T-helper 22 cell (primary cell): ENCODE data around the gene DLD.
"Not testable (repeated sequence)": the region's sequence is repeated elsewhere in the genome, so short reads cannot be mapped to it uniquely, and the experiment has no call there.

Experiments used
- DNase-seq: peaks from one replicate; pipeline ENCODE4 v3.0.0-alpha.2; 2020; ENCODE audit warnings: low read depth

The DLD gene

DNA sequence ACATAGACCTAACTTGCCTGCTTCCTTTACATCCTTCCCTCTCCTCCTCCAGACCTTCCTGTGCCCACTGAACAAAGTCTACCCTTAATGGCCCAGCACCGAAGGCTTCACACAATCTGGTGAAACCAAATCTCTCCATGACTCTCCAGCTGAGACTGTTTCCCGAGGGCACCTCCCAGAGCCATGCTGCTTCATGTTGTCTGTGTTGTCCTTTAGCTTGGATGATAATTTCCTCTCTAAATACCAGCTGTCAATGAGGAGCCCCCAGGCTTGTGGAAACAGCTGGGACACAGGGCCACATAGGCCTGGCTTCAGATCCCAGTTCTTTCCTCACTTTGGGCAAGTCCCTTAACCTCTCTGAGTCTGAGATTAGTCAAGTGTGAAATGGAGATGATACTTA, 54.3 kb downstream of the DLD start:
- no peak for DNase-seq

DNA sequence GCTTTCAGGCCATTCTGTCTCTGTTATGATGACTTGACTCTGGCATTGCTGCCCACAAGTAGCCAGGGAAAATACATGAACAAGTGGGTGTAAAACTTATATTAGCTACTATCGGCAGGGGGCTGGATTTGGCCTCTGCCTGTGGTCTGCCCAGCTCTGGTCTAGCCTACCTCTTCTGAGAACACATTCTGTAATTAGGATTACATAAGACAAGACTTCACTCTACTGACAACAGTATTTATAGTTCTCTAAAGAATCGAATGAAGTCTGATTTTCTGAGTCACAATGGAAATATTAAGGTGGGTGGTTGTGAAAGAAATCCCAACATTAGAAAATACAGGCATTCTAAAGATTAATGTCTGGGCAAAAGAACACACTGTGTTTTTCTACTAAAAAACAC, 55.5 kb downstream of the DLD start:
- DNase-seq = no peak

DNA sequence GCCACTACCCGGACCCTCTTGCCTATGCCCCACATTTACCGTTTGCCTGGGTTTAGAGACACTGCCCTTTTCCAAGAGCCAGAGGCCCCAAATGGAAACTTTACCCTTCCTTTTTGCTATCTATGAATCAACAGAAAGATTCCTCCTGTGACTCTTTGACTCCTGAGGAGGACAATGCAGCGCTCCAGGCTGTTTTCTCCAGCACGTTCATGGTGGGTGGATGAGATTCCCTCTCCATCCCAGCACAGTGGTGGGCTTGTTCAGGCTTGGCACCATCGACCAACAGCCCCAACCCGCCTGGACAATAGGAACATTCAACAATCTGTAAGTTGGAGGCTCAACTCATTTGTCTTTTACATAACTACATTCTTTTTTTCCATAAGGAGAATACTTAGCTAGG, 55.9 kb downstream of the DLD start:
- no peak for DNase-seq

DNA sequence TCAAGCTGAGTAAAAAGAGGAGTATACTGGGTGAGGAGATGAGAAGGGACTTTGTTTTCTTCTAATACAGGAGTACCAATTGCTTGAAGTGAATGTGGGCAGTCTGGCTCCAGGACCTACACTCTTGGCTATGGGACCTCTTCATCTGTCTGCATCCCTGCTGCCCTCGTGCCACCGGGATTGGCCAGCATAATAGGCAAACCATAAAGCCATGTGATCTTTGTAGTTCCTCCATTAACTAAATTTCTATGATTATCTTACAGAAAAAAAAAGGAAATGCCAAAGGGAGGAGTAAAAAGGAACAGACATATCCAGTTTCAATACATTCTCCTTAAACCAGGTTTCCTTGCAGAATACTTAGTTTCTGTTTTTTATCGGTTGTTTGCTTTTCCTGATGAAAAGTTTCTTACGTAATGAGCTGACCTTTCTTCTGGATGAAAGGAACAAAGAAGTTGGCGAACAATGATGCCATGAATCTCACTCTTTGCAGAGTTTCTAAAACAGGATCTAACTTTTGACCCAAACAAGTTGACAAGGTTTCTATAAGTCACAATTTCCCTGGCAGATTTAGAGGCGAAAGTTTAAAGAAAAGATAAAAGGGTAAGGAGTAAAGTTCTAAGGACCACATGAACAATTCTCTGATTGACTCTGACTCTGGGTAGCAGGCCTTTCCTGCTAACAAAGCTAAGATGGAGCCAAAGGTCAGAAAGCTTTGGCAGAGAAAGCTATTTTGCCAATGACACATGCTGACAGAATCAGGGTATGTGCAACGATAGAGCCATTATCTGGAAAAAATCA, 57.9 kb downstream of the DLD start:
- DNase-seq = no peak

DNA sequence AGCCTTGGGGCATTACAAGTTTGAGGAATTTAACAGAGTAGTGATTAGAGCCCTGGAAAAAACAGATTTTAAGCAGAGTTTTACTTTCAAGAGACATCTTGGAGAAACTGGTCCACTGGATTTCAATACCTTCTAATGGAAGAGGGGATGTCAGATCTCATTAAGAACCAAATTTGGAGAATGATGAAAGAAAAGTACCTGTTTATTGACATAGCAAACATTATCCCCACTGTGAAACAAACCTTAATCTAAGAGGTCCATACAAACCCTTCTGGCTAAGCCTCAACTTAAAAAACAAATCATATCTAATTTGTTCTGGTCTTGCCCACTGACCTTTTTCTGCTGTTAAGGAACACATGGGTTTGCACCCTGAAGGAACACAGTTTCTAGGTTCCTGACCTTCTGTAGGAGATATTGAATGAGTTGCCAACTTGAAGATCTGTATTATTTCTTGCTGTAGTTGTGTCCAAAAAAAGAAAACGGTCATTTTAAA, 58.5 kb downstream of the DLD start:
- DNase-seq = no peak

DNA sequence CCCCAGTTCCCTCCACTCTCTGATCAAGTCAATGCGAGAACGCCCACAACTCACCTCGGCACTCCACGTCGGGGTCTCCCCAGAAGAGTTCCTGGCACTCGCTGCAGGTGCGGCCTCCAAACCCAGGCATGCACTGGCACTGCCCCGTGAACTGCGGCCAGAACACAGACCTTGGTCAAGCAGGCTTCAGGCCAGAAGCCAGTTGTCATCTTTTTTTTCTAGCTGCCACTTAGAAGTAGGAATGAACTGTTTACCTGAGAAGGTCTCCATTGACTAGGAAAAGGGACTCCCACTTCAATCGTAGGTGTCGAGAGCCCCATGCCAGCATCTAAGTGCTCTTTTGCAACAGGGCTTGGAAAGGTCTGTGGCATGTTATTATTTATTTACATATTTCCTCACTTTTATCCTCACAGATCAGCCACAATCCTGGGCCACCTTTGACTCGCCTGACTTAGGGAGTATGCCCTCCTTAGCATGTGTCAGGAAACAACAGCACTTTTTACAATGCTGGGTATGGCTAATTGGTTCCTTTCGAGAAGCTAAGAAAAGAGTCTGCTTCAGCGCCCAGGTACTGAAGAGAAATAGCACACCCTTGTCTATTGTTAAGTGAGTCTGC, 60.3 kb downstream of the DLD start:
- no peak for DNase-seq

DNA sequence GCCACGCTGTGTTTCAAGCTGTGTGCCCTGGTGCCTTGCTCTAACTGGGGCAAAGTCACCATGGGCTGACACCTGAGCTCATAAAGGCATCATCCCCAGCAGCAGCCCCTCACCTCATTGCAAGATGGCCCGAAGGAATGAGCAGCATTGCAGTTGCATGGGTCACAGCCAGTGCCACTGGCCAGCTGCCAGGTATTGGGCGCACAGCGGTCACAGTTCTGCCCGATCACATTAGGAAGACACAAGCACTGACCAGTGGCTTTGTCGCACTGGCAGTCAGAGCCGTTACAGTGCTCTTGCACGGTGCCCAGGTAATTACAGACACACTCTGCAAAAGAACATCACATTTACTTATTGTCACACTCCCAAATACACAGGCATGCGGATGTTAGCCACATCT, 60.9 kb downstream of the DLD start:
- no peak for DNase-seq

DNA sequence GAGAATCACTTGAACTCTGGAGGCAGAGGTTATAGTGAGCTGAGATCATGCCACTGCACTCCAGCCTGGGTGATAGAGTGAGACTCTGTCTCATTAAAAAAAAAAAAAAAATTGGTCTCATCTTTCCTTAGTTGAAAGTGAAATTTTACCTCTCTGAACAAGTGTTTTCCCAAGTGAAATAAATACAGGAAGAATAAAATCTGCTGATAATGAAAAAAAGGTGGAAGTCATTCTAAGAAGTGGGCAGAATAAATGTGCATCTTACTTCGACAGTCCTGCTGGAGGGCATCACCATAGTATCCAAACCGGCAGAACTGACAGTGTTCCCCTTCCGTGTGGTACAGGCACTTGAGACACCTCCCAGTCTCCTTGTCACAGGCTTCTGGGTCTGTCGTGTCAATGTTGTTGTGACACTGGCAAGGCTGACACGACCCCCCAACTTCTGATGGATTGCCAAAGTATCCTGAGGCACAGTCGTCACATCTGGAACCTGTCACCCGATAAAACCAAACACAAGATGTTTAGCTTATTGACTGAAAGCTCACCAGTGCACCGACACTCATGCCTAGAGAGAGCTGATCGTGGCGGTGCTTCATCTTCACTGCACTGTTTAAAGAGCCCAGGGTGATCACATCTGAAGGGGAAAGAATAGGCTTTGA, 62.4 kb downstream of the DLD start:
- no peak for DNase-seq

DNA sequence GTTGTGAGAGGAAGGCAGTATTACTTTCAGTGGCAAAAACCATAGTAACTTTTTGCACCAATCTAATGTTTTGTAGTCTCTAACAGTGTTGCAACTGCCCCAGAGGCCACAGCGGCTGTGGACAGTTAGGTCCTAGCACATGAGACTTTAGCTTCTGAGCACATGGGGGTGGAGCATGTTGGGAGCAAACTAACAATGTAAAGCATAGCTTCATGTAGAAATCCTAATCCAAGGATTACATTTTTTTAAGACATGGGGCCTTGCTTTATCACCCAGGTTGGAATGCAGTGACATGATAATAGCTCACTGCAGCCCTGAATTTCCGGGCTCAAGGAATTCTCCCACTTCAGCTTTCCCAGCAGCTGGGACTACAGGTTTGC, 62.9 kb downstream of the DLD start:
- DNase-seq = no peak

DNA sequence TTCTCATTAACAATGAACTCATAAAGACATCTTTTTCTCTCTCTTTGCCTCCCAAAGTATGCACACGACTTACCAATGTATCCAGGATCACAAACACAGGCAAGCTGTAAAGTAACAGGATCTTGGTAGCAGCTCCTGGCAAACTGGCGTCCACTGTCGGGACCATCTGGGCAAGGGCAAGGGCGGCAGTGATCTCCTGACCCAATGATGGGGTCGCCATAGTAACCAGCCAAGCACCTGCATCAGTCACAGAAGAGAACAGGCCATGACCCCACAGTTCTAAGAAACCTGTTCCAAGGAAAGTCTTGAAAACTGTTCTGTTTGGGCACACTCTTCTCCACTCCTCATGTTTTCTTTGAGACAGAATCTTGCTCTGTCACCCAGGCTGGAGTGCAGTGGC, 64.4 kb downstream of the DLD start:
- DNase-seq = no peak

DNA sequence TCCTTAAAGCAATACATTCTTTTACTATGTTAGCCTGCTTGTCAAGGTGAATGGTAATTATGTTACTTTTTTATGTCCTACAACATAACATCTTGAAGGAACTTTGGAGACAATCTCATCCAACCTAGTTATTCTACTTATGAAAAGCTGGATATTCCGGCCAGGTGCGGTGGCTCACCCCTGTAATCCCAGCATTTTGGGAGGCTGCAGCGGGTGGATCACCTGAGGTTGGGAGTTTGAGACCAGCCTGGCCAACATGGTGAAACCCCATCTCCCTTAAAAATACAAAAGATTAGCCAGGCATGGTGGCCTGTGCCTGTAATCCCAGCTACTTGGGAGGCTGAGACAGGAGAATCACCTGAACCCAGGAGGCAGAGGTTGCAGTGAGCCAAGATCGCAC, 66.0 kb downstream of the DLD start:
- DNase-seq = not testable (repeated sequence)

DNA sequence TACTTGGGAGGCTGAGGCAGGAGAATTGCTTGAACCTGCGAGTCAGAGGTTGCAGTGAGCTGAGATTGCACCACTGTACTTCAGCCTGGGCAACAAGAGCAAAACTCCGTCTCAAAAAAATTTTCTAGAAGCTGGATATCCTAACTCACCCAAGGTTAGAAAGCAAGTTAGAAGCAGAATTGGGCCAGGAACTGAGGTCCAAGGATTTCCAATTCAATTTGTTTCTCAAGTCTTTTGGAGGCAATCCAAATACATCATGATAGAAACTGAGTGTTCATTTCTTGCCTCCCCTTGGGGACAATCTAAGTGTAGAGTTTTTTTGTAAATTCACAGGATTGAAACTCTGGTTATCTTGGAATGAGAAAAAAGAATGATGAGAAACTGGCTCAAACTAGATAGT, 66.5 kb downstream of the DLD start:
- DNase-seq = no peak

DNA sequence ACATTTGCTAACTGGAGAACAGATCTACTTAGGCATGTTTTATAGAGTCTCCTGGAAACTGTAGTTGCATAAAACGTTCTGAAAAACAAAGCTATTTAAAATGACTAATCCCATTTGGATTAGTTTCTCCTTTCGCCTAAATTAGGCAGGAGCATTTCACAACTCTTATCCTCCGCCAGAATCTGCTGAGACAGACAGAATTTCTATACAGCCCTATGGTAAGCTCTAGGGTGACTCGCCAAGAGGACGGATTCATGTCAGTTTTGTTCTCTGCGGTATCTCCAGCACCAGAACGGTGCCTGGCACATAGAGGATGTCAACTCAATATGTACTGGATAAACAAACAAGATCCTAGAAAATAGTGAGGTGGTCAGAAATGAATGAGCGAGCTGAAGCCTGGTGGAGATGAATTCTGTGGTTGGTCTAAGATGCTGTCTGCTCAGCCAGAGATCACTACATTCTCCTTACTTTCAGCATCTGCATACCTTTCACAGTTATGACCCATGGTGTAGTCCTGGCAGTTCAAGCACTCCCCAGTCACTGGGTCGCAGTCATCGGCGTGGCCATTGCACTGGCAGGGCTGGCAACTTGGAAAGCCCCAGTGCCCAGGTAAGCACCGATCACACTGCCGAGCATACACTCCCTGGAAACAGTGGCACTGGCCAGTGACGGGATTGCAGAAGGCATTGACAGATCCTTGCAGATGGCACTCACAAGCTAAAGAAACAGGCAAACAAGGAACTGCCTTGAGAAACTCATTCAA, 68.0 kb downstream of the DLD start:
- no peak for DNase-seq

DNA sequence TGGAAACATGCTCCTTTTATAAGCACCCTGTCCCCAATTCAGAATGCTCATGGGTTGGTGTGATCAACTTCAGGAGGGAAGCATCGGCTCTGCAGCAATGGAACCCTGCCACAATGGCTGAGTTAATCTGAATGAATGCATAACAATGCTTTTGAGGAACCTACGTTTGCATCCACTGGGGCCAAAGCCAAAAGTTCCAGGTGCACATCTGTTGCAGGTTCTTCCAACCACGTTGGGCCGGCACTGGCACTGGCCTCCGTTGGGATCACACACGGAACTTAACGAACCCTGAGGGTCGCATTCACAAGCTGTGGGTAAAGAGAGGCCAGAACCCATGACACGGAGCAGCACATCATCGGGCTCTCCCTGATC, 68.5 kb downstream of the DLD start:
- no peak for DNase-seq

DNA sequence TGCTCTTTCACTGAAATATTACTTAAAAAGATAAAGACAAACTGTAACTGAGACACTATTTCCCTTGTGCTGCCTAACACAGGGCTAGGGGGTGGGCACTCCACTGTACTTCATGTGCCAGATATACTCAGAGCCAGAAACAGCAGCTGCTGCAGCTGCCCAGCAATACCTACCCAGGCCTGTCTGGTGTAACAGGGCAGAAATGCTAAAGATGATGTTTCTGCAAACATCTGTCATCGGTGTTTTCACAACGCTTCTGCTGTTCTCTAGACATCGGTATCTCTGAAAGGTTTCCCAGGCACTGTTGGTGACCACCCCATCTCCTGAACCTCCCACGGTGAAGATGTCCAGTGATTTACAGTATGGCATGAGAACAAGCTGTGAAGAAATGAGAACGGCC, 69.3 kb downstream of the DLD start:
- no peak for DNase-seq

DNA sequence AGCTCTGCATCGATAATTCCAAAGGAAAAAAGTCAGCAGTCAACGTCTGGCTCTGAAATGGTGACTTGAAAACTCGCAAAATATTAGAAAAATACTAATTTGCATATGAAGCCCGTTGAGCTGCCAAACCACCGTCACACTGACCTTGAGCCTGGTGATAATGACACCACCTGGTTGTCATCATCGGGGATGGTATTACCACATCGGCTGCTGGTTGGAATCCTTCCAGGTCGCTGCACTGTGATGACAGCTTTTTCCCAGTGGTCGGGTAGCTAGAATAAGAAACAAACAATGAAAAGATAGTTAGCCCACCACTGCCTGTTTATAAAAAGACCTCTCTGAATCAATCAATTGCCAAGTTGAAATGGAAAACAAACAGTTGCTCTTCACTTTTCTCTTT, 70.4 kb downstream of the DLD start:
- no peak for DNase-seq

DNA sequence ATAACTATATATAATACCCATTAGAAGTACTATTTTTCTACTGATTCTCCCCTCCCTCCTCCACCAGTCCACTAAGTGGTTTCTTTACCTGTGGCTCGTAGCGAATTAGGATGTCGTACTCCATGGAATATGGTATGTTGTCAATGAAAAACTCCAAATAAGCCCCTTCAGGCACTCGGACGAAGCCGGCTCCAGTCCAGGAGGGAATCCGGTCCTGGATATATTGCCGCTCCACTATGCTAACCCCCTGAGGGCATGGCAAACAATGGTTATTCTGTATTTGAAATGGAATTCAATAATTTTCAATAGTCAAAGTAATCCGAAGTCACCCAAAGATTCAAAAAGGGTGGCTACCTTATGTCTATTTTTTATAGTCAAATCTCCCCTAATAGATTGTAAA, 71.8 kb downstream of the DLD start:
- no peak for DNase-seq

DNA sequence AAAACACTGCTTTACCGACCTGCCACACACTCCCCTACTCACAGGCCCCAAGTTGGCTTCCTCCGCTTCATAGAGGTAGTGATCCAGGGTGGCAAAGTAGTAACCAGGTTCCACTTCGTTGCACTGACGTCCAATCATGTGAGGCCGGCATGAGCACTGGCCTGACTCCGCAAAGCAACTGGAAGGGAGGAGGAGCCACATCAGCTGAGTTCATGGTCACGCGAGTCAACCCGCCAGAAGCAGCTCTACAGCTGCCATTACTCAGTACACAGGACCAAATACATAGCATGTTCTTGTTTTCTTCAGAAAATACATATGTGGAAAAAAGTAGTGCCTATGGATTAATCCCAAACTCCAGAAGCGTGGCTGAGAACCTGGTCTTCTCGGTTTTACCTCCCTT, 73.5 kb downstream of the DLD start:
- no peak for DNase-seq

DNA sequence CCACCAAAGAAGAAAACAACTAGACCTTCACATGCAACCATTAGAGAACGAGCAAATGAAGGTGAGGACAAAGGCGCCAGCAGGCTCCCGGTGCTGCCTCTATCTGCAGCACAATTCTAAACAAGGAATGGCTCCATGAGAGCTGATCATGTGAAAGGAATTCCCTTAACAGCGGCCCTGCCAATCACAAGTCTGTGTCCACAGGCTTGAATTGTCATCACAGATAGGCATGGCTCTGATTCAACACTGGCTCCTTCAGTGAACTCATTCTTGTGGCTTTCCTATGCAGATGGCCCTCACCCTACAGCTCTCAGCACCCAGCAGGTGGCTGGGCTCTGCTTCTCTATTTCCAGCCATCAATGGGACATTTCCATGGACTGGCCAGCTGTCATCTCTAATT, 75.7 kb downstream of the DLD start:
- no peak for DNase-seq

DNA sequence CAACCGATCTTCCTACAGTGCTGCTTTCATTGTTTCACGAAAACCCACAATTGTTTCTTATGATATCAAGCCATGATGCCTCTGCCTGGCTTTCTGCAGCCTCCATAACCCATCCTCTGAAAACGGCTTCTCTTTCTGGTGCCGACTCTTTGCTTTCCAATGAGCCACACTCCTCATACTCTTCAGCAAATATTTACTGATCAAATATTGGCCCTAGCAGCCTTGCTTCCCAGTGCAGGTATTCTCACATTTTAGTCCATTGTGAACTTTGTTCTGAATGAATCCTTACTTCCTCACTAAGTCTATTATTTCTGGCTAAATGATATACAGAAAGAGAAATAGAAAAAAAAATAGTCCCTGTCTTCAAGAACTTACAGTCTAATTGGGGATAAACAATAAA, 76.4 kb downstream of the DLD start:
- no peak for DNase-seq

DNA sequence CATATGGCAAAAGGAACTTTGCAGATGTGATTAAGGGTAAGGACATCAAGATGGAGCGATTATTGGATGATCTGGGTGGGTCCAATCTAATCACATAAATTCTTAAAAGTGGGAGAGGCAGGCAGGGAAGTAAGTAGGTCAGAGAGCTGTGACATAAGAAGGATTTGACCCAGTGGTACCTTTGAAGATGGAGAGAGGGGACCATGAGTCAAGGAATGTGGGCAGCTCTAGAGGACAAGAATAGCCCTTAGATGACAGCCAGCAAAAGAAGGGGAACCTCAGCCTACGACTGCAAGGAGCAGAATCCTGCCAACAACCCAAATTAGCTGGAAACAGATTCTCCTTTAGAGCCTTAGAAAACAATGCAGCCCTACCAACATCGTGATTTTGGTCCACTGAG, 77.5 kb downstream of the DLD start:
- DNase-seq = no peak

DNA sequence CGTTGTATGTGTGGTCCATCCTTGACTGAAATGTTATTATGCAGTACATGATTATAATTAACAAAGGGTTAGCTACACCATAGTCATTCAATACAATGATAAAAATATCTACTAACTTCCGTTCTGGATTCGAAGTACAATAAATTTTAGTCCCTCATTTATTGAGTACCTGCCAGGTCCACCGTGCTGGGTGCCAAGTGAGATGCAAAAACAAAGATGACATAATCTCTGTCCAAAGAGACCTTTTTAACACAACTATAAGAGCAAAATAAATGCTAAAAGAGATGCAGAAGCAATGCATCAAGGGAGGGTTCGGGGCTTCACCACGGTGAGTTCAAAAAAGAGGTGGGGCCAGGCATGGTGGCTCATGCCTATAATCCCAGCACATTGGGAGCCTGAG, 78.9 kb downstream of the DLD start:
- no peak for DNase-seq
